DOHH2 (cell line): ENCODE results near the gene ARHGEF12.

ENCODE experiments used
- H3F3A ChIP-seq: fragments of 200-600 bp; sonication (generic), shearing (Covaris generic); 2 replicates; pipeline ENCODE4 v1.6.0; 2016; ENCODE audit warnings: antibody characterized with exemption, mild to moderate bottlenecking; ENCODE audit not compliant: control insufficient read depth, insufficient read depth
- H3K27ac ChIP-seq: fragments of 200-600 bp; sonication (generic); 2 replicates; pipeline ENCODE4 v1.5.1; 2014; ENCODE audit warnings: low read depth, mild to moderate bottlenecking, low read length, moderate library complexity
- H3K27me3 ChIP-seq: fragments of 200-600 bp; sonication (generic); 2 replicates; pipeline ENCODE4 v1.6.1; 2014; ENCODE audit warnings: mild to moderate bottlenecking, low read length, mixed read lengths; ENCODE audit not compliant: control insufficient read depth
- H3K36me3 ChIP-seq: fragments of 200-600 bp; sonication (generic); 2 replicates; pipeline ENCODE4 v1.6.1; 2014; ENCODE audit warnings: mild to moderate bottlenecking, low read length, moderate library complexity, mixed read lengths; ENCODE audit not compliant: control insufficient read depth
- H3K4me1 ChIP-seq: fragments of 200-600 bp; sonication (generic); 2 replicates; pipeline ENCODE4 v1.6.1; 2014; ENCODE audit warnings: mild to moderate bottlenecking, low read length, mixed read lengths; ENCODE audit not compliant: control insufficient read depth
- H3K4me2 ChIP-seq: fragments of 200-600 bp; sonication (generic); 2 replicates; pipeline ENCODE4 v1.6.0; 2014; ENCODE audit warnings: mild to moderate bottlenecking, low read length, moderate library complexity
- H3K4me3 ChIP-seq: fragments of 200-600 bp; sonication (generic); 2 replicates; pipeline ENCODE4 v1.5.1; 2014; ENCODE audit warnings: mild to moderate bottlenecking, low read length, mixed read lengths
- H3K79me2 ChIP-seq: fragments of 200-600 bp; sonication (generic); 2 replicates; pipeline ENCODE4 v1.6.1; 2014; ENCODE audit warnings: mild to moderate bottlenecking, low read length, mixed read lengths; ENCODE audit not compliant: control insufficient read depth
- H3K9me2 ChIP-seq: fragments of 200-600 bp; sonication (generic); replicated peaks from 2 replicates; pipeline ENCODE4 v1.6.1; 2014; ENCODE audit warnings: mild to moderate bottlenecking, low read length, mixed read lengths; ENCODE audit not compliant: control insufficient read depth
- H3K9me3 ChIP-seq: fragments of 200-600 bp; sonication (generic); 2 replicates; pipeline ENCODE4 v1.6.1; 2014; ENCODE audit warnings: antibody characterized with exemption, low read length, mixed read lengths; ENCODE audit not compliant: control insufficient read depth, insufficient read depth
- H4K20me1 ChIP-seq: fragments of 200-600 bp; sonication (generic); 2 replicates; pipeline ENCODE4 v1.6.0; 2014; ENCODE audit warnings: low read depth, mild to moderate bottlenecking, antibody characterized with exemption, low read length, moderate library complexity; ENCODE audit not compliant: control insufficient read depth, insufficient read depth
- EZH2phosphoT487 ChIP-seq: fragments of 200-600 bp; sonication (generic); IDR thresholded peaks from 2 replicates; pipeline ENCODE4 v1.6.1; 2017; ENCODE audit warnings: borderline replicate concordance, mild to moderate bottlenecking, antibody characterized with exemption, low read length, moderate library complexity, mixed read lengths
- TF ChIP-seq, protein P1 (sequence below): fragments of 200-600 bp; sonication (generic); IDR thresholded peaks from one replicate; pipeline ENCODE4 v1.5.1; 2014; ENCODE audit warnings: antibody characterized with exemption, mild to moderate bottlenecking, low read depth, low read length; ENCODE audit not compliant: poor library complexity, severe bottlenecking

The ARHGEF12 gene

DNA sequence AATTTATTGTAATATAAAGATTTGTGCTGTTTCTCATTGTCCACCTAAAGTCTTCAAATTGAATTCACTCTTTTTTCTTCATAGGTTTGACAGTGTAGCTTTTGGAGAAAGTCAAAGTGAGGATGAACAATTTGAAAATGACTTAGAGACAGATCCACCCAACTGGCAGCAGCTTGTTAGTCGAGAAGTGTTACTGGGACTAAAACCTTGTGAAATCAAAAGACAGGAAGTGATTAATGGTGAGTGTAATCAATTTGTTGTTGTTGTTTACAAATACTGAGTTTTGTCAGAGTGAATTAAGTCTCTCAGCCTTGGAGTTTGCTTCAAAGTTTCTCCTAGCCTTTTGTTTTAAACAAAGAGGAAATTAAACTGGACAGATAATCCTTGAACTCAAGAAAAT is 121.8 kb downstream of the ARHGEF12 start:
- no peak overlapping the region for H3K27ac ChIP-seq
- H3K9me2 ChIP-seq, result no peaks in the 10 kb centered on the region
- no peaks in the 10 kb centered on the region for H3K79me2 ChIP-seq
- no peak overlapping the region for H3K4me2 ChIP-seq
- H4K20me1 ChIP-seq, result no peaks in the 10 kb centered on the region
- no peaks in the 10 kb centered on the region for H3K9me3 ChIP-seq
- peaks cover 46% of the 10 kb centered on the region for H3K36me3 ChIP-seq
- no peaks in the 10 kb centered on the region for H3K27me3 ChIP-seq
- TF ChIP-seq, protein P1, sequence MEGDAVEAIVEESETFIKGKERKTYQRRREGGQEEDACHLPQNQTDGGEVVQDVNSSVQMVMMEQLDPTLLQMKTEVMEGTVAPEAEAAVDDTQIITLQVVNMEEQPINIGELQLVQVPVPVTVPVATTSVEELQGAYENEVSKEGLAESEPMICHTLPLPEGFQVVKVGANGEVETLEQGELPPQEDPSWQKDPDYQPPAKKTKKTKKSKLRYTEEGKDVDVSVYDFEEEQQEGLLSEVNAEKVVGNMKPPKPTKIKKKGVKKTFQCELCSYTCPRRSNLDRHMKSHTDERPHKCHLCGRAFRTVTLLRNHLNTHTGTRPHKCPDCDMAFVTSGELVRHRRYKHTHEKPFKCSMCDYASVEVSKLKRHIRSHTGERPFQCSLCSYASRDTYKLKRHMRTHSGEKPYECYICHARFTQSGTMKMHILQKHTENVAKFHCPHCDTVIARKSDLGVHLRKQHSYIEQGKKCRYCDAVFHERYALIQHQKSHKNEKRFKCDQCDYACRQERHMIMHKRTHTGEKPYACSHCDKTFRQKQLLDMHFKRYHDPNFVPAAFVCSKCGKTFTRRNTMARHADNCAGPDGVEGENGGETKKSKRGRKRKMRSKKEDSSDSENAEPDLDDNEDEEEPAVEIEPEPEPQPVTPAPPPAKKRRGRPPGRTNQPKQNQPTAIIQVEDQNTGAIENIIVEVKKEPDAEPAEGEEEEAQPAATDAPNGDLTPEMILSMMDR, result no peak
- no peak for TF ChIP-seq EZH2phosphoT487
- H3K4me3 ChIP-seq, result no peak overlapping the region
- H3K4me1 ChIP-seq, result no peaks in the 10 kb centered on the region
- no peaks in the 10 kb centered on the region for H3F3A ChIP-seq

DNA sequence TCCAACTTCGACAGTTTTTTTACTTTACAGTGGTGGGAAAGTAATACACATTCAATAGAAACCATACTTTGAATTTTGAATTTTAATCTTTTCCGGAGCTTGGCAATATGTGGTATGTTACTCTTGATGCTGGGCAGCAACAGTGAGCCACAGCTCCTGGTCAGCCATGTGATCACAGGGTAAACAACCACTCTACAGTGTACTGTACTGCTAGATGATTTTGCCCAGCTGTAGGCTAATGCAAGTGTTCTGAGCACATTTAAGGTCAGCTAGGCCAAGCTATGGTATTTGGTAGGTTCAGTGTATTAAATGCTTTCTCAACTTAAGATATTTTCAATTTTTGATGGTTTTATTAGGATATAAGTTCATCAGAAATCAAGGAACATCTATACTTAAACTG is 126.6 kb downstream of the ARHGEF12 start:
- Histone ChIP-seq H3K27ac (no peak overlapping the region), H3F3A (no peaks in the 10 kb centered on the region), H3K4me3 (no peak overlapping the region), H3K9me3 (no peaks in the 10 kb centered on the region), H3K4me1 (no peaks in the 10 kb centered on the region), H3K9me2 (no peaks in the 10 kb centered on the region), H3K4me2 (no peak overlapping the region), H3K27me3 (no peaks in the 10 kb centered on the region), H3K79me2 (no peaks in the 10 kb centered on the region), H3K36me3 (peaks cover 36% of the 10 kb centered on the region), H4K20me1 (no peaks in the 10 kb centered on the region)
- TF ChIP-seq EZH2phosphoT487, result no peak
- TF ChIP-seq, protein P1, result no peak

DNA sequence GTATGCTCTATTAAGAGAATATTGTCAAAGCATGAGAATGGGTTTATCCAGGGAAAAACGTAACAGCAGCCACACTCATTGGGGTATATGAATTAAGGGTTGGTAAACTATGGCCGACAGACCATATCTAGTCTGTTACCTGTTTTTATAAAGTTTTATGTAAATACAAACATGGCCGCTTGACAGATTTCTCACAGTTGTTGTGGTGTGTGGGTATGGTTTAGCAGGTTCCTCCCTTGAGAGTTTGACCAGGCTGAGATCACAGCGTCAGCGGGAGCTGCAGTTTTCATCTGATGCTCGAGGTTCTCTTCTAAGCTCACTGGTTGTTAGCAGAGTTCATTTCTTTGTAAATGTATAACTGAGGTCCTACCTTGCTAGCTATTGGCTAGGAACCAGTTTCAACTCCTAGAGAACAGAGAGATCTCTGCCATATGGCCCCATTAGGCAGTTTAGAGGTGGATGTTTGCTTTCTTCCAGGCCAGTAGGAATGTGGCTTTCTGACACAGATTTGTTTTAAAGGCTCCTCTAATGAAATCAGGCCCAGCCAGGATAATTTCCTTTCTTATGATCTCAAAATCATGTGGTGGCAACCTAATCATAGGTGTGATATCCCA is 129.8 kb downstream of the ARHGEF12 start:
- H3K4me3 ChIP-seq, result no peak overlapping the region
- H3K4me1 ChIP-seq, result no peaks in the 10 kb centered on the region
- no peaks in the 10 kb centered on the region for H3K27me3 ChIP-seq
- no peaks in the 10 kb centered on the region for H3K9me3 ChIP-seq
- no peaks in the 10 kb centered on the region for H4K20me1 ChIP-seq
- H3F3A ChIP-seq, result no peaks in the 10 kb centered on the region
- no peaks in the 10 kb centered on the region for H3K79me2 ChIP-seq
- H3K27ac ChIP-seq, result no peak overlapping the region
- no peak for TF ChIP-seq EZH2phosphoT487
- TF ChIP-seq, protein P1, result no peak
- peaks cover 22% of the 10 kb centered on the region for H3K36me3 ChIP-seq
- no peaks in the 10 kb centered on the region for H3K9me2 ChIP-seq
- no peak overlapping the region for H3K4me2 ChIP-seq
